Measurements from ENCODE around the gene ZNF488.

ZNF488 gene

DNA sequence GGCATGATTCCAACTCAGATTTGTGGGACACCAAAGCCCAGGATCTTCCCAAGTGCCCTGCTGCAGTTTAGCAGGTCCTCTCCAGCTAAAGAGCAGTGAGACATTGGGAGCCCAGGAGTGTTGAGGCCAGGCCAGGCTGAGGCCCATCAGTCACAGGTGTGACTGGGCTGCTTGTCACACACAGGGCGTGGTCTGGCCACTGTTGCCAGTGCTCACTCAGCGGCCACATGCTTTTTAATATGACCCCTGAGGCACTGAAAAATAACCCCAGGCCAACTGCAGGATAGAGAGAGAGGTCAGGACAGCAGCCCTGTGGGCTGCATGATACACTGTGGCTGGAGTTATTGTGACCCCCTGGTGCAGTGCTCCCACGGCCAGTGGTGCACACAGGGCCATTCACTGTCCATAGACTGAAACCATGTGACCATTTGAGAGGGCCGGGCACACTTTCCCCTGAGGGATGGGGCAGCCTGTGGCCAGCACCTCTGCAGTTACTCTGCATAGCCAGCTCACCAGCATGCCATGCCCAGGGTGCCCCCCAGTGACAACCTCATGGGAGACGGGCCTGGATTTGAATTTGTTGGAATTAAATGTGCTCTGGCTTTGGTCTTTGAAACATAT is 57.7 kb downstream of the ZNF488 start:
- no peak for DNase-seq

DNA sequence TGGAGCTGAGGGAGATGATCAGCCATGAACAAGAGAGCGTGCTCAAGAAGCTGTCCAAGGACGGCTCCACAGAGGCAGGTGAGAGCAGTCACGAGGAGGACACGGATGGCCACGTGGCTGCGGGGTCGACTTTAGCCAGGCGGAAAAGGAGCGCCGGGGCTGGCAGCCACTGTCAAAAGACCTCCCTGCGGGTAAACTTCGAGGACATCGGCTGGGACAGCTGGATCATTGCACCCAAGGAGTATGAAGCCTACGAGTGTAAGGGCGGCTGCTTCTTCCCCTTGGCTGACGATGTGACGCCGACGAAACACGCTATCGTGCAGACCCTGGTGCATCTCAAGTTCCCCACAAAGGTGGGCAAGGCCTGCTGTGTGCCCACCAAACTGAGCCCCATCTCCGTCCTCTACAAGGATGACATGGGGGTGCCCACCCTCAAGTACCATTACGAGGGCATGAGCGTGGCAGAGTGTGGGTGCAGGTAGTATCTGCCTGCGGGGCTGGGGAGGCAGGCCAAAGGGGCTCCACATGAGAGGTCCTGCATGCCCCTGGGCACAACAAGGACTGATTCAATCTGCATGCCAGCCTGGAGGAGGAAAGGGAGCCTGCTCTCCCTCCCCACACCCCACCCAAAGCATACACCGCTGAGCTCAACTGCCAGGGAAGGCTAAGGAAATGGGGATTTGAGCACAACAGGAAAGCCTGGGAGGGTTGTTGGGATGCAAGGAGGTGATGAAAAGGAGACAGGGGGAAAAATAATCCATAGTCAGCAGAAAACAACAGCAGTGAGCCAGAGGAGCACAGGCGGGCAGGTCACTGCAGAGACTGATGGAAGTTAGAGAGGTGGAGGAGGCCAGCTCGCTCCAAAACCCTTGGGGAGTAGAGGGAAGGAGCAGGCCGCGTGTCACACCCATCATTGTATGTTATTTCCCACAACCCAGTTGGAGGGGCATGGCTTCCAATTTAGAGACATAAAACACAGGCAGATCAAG is 58.5 kb downstream of the ZNF488 start:
- no peak for DNase-seq

DNA sequence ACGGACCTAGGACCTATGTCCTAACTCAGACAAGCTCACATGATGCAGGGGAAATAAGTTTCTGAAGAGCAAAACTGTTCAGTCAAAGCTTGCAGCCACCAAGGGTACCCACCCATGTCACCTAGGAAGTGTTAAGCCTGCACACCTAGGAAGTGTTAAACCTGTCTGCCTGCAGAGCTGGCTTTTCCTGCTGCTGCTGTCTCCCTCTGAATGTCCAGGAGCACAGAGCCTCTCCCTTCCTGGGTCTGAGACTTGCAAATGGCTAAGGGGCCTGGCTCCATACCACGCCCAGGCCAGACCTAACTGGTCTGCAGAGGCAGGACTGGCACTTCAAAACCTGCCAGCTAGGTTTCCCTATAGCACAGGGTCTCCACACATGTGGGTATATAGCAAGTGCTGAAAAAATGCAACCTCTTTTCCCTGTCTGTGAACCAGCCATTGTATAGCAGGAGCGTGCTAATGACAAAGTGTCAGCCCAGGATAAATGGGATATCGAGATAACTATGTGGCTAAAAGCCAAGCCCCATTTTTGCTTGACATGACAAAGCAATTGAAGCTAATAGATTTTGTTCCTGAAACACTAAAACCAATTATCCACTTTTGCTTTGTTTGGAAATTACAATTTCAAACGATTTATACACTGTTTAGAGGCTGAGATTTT is 60.3 kb downstream of the ZNF488 start:
- DNase-seq = no peak

DNA sequence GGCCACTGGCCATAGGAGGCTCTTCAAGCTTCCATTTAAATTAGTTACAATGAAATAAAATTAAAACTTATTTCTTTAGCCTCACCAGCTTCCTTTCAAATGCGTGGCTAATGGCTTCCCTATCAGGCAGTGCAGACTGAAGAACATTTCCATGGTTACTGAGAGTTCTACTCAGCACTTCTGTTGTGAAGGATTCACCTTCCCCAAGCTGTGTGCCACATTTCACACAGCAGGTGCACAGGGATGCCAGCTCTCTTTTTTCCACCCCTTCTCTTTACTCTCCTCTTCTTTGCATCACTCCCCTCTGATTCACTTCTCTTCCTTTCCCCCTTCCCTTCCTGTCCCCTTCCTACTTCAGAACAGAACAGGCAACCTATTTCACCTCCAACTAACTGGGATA is 61.0 kb downstream of the ZNF488 start:
- no peak for DNase-seq

DNA sequence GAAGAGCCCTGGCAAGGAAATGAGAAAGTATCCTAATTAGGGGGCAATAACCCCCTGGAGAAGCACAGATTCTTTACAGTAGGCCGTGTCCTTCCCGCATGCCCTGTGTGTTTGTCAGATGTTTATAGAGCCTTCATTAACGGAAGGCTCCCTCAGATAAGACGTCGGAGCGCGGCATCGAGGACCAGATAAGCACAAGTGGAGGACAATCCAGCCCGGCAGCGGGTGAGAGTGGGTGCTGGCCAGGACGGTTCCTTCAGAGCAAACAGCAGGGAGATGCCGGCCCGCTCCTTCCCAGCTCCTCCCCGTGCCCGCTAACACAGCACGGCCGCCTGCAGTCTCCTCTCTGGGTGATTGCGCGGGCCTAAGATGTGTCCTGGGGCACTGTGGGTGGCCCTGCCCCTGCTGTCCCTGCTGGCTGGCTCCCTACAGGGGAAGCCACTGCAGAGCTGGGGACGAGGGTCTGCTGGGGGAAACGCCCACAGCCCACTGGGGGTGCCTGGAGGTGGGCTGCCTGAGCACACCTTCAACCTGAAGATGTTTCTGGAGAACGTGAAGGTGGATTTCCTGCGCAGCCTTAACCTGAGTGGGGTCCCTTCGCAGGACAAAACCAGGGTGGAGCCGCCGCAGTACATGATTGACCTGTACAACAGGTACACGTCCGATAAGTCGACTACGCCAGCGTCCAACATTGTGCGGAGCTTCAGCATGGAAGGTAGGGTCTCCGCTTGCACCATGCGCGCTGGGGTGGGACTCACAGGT is 61.6 kb downstream of the ZNF488 start, which contains the start of gene GDF2:
TSS of gene GDF2 (plus strand) at position 155 of the 762 bp plus-strand sequence. CDS start at position 370, 215 bp downstream.
- no peak for DNase-seq

DNA sequence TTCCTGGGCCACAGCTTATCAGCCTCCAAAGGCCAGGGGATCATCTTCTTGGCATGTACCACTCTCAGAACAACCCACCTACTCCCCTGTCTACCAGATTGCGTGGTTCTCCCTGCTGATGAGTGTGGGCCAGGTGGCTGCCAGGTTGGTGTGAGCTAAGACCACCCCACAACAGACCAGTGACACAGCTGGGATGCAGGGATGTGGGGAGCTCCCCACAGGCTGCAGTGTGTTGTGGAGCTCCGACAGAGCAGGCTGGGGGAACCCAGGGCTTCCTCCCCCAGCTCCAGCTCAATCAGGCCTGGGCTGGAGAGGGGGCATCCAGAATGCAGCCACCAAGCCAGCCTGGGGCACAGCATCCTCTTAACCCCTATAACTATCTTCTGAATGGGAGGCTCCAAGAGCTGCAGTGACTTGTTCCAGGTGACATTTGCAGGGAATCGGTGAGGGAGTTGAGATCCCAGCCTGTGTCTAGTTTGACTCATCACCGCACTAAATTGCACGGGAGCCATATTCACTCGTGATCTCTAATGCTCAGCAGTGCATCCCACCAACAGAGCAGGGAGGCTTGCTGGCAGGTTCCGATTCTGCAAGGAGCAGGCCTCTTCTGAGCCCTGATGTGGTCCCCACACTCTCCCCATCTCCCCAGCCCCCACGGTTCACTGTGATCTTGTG is 62.4 kb downstream of the ZNF488 start:
- no peak for DNase-seq

DNA sequence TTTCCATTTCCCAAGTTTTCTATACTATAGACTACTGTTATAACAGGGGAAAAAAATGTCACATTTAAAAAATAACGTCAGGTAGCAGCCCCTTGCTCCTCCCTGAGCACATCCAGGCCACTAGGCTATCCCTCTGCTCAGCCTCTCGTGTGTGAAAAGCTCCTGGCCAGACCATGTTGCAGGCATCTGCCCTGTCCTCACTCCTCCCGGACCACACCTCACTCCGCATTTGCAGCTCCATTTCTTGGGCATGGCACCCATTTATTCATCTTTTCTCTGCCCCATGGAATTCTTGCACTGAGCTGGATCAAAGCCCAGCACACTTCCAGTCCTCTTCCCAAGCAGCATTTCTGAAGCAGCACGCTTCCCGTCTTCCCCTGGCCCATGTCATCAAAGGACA is 63.3 kb downstream of the ZNF488 start:
- no peak for DNase-seq

DNA sequence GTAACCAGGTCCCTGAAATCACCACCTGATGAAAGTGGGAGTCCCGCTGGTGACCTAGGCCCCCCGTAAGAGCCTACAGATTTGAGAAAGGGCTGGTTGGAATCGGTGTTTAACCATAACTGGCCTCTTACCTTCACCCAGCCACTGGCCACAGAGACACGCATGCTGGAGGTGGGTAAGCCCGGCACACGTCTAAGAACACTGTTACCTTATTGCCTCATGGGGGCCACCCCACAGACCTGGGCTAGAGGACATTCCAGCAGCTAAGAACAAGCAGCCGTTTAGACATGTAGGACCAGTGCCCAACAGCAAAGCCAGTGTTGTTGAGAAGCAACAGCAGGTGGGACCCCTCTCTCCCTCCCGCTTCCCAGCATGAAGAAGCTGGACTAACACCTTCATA is 64.3 kb downstream of the ZNF488 start:
- no peak for DNase-seq

DNA sequence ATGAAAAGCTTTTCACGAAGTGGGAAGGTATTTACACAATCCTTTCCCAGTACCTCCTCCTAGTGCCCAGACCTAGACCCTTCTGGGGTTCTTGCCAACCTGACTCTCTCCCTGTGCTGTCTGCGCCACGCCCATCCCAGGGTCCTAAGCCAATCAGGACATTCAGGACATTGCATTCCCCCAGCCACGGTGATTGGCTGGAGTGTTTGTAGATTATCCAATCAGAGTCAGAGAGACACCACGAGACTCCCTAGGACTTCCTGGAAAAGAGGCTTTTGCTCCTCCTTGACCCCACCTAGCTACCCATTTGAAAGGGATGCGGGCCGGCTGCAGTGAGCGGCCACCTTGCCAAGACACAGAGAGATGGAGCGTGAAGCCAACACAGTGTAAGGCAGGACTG is 65.4 kb downstream of the ZNF488 start:
- DNase-seq = no peak

DNA sequence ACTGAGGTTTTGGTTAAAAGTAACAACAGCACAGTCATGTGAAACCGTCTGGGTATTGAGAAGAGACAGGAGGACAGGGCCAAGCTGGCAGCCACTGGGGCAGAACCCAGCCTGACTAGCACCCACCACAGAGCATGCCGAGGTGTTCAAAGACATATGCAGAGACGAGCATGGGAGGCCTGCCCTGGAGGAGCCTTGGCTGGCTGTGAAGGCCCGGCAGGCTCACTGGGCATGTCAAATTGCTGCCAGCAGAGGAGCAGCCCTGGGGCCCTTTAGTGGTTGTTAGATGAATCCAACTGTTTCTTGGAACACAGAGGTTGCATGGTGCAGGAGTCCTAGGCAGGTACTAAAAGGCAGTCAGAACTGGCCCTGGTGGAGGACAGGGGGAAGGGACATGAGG is 66.8 kb downstream of the ZNF488 start:
- DNase-seq = no peak

DNA sequence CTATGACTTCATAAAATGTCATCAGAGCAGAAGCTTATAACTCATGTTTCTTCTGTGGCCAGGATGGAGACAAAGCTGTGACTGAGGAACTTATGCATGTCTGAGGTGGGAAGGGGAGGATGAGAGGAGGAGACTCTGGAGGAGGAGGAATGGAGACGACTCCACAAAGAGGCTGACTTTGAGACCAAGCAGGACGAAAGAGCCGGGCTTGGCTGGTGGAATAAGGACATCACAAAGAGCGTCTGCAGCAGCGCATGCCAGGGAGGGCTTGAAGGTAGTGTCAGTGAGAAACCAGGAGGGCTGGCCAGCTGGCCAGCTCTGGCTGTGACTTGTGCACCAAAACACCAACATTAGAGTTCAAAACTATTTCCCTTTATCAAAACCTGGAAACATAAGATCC is 68.0 kb downstream of the ZNF488 start:
- no peak for DNase-seq
